A204.1 (cell line): ENCODE data around the gene FCHSD2.
"Not testable (repeated sequence)": the region's sequence is repeated elsewhere in the genome, so short reads cannot be mapped to it uniquely, and the experiment has no call there.

Experiments
- FAIRE-seq: peaks from 2 replicates; lab custom pipeline; 2012; peaks lifted over from hg19 to GRCh38; lab: Jason Lieb, UNC

The FCHSD2 gene

DNA sequence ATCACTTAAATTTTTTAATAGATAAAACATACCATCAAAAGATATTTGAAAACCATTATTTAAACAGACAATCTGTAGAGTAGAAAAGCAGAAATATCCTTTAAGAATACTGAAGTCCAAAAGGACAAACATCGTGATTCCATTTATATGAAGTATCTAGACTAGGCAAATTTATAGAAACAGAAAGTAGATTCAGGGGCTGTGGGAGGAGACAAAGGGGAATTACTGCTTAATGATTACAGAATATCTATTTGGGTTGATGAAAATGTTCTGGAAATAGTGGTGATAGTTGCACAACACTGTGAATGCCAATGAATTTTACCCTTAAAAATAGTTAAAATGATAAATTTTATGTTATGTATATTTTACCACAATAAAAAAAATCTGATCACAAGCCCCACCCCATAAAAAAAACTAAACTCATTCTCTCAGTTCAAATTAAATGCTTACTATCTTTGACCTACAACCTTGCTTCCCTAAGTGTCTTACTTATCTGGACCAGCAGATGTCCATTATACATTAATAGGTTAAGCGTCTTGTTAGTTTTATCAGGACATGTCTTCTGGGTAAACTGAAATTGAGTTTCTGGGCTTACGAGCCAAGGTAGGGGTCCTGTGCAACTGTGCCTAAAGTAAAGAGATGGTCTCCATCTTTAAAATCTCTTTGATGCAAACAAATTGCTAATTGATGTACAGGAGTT is 86.3 kb downstream of the FCHSD2 start:
- peak; percentile 85 for FAIRE-seq

DNA sequence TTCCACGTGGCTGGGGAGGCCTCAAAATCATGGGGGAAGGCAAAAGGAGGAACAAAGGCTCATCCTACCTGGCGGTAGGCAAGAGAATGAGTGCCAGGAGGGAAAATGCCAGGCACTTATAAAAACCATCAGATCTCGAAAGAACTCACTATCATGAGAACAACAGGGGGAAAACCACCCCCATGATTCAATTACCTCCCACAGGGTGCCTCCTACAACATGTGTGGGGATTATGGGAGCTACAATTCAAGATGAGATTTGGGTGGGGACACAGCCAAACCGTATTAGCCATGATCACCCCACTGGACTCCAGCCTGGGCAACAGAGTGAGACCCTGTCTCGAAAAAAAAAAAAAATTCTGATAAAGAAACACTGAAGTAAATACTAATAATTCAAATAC is 87.1 kb downstream of the FCHSD2 start:
- FAIRE-seq = no peak

DNA sequence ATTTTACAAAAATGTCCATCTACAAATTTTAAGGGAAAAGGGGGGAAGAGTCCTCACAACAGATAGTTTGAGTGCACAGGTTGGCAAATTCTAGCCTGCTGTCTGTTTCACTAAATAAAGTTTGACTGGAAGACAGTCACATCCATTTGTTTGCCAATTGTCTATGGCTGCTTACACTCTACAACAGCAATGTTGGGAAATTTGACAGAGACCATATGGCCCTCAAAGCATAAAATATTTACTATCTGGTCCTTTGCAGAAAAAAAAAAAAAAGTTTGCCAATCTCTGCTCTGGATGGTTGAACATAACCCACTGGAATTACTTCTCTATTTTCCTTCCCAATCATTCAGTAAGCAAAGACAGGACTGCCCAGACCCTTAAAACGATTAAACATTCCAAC is 88.2 kb downstream of the FCHSD2 start:
- FAIRE-seq = no peak

DNA sequence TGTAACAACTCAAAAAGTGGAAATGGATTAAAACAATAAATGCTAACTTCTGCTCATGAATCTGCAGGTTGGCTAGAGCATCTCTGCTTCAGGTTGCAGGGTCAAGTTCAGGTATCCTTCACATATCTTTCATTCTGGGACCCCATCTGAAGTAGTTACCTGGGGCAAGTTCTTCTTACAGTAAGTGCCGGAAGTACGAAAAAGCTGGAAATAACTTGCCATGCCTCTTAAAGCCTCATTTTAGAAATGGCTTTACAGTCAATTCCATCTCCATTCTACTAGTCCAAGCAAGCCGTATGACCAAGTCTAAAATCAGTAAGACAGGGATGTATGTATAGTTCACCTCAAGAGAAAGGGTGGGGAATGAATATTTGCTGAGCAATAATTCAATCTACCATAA is 93.7 kb downstream of the FCHSD2 start:
- no peak for FAIRE-seq

DNA sequence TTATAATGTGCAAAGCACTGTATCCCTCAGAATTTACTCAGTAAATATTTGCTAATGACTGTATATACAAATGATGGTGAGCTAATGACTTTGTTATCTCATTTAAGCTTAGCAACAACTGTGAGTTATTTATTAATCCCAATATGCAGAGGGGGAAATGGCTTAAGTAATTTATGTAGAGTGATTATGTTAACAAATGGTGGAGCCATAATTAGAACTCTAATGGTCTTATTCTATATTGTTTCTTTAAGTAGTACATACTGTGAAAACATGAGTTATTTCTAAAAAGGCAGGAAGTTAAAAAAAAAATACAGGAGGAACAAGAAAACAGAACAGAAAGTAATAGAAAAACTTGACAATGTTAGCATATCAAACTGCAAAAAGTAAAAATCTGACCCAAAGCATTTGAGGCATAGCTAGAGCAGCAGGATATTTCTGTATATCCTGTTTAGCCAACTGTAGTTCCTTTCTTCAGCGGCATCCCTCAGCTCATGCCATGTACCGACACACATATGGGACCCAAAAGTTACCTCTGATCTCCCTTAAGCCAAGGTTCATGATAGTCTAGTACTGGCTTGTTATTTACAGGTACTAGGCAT is 94.2 kb downstream of the FCHSD2 start:
- FAIRE-seq = no peak

DNA sequence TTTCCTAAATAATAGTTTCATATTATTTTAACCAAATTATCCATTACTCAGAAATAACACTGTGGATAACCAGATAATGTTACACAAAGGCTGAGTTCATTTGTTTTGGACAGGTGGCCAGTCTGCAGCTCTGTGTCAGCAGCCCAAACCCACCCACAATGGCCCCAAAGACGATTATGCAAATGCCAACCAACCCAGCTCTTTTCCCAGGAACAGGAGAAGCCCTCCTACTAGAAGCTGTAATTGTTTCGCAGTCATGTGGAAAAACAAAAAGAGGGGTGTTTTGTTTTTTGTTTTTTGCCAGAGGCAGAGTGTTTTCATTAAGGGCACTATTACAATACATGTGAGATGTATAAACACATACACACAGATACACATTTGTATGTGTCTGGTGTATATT is 102.1 kb downstream of the FCHSD2 start:
- FAIRE-seq = no peak

DNA sequence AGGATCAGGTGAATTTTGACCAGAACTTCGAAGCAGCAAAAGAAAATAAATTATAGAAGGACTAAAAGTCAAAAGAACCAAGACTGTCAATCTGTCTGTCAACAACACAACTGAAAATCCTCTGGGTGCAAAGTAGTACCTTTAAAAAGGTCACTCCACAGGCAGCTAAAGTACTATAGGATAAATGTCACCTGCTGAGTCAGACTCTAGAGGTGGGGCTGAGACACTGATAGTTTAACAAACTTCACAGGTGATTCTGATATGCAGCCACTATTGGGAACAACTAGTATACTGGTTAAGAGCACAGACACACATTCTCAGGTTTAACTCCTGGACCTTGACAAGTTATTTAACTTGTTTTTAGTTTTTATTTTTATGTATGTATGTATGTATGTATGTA is 107.3 kb downstream of the FCHSD2 start:
- FAIRE-seq = no peak

DNA sequence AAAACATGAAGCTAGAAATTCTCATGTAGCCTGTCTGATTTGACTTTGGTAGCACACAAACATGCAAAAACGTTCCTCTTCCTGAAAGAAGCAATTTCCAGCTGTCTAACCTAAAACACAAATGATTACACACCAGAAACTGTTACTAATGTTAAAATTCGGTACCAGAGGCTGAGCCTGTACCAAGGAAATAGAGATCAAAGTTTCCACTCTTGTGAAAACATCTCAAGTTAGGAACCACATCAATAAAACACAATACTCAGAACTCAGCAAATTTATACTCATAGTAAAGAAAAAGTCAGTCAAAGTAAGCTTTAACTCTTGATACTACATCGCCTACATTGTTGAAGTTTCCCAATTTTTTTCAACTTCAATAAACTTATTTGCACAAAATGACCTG is 107.8 kb downstream of the FCHSD2 start:
- FAIRE-seq = no peak

DNA sequence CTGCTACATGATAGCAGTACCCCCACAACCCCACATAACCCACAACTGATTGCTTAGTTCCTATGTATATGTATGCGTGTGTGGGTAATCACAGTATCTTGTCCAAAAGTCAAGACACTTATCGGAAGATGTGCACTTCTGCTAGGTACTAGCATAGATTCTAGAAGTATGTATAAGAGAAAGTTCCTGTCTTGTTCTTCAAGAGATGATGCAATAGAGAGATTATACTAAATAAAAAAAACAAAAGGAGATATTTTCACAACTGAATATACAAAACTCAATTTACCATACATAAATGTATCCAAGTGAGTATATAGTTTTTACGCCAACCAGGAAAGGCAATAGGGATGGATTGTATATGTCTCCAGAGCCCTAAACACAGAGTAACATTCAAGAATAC is 112.0 kb downstream of the FCHSD2 start:
- FAIRE-seq = no peak

DNA sequence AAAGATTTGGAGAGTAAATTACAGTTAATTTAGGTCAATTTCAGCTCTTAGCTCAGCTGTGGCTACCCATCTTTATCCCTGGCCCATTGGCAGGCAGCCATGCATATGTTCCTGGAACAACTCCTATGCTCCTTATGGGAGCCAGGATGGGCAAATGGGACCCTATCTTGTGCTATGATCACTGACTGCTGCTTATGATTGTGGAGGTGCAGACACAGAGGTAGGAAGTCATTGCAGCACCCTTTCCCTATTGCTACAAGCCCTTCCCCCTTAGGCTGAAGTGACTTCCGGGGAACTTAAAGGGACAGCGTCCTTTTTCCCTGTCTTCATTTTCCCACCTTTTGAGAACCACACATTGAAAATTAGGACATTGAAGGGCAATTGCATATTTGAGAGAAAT is 112.7 kb downstream of the FCHSD2 start:
- no peak for FAIRE-seq

DNA sequence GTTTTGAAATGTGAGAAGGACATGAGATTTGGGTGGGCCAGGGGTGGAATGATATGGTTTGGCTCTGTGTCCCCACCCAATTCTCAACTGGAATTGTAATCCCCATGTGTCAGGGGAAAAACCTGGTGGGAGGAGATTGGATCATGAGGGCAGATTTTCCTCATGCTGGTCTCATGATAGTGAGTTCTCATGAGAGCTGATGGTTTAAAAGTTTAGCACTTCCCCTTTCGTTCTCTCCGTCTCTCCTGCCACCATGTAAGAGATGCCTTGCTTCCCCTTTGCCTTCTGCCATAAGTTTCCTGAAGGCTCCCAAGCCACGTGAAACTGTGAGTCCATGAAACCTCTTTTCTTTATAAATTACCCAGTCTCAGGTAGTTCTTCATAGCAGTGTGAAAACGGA is 113.5 kb downstream of the FCHSD2 start:
- no peak for FAIRE-seq

DNA sequence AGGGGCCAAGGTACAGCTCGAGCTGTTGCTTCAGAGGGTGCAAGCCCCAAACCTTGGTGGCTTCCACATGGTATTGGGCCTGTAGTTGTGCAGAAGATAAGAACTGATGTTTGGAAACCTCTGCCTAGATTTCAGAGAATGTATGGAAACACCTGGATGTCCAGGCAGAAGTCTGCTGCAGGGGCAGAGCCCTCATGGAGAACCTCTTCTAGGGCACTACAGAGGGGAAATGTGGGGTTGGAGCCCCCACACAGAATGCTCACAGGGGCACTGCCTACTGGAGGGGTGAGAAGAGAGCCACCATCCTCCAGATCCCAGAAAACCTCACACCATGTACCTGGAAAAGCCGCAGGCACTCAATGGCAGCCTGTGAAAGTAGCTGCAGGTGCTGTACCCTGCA is 114.3 kb downstream of the FCHSD2 start:
- not testable (repeated sequence) for FAIRE-seq

DNA sequence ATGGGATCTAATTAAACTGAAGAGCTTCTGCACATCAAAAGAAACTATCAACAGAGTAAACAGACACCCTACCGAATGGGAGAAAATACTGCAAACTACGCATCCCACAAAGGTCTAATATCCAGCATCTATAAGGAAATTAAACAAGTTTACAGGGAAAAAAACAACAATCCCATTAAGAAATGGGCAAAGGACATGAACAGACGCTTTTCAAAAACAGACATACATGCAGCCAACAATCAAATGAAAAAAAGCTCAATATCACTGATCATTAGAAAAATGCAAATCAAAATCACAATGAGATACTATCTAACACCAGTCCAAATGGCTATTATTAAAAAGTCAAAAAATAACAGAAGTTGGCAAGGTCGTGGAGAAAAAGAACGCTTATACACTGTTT is 117.5 kb downstream of the FCHSD2 start:
- FAIRE-seq = no peak

DNA sequence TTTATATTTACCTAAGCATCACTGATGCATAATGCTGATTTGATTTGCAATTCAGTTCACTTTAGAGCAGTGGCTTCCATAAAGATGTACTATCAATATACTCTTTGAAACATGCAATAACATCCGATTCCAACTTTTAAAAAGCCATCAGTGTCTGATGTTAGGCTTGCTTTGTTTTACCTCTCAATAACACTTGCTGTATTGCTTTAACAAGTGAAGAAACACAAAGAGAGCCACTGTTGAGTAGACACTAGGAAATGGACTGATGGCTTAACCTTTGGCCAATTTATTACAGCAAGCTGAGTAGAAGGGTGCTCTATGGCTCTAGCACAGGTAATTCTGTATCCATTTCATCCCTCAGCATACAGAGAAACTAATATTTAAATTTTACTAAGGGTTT is 122.1 kb downstream of the FCHSD2 start:
- no peak for FAIRE-seq

DNA sequence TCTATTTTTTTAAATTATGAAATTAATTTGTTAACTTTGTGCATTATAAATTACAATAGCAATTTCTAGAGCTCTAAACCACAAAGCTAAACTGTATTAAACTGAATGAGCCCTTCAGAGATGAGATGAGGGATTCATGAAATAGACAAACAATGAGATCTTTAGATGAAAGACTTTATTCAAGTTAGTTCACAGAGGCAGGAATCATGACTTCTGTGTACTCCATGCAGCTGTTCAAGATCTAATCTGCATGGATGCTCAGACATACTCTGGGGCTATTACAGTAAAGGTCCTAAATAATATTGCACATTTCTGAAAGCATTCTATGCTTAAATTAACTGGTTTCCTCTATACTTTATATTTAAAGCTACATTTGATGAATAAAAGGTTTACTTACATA is 122.7 kb downstream of the FCHSD2 start:
- FAIRE-seq = no peak

DNA sequence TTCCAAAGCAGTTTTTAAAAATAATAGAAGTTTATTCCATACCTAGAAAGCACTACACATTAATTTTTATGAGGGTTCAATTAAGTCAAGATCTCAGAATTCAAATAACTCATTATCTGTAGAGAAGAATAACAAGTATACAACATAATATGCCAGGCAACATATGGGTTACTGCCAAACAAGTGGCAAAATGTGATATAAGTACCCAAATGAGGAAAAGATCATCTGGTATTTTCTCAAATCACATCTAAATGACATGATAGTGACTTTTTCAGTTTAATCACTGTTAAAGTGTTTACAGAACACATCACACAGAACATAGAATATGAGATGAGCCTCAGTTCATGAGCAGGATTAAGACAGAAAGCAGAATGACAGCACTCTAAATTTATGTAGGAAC is 123.3 kb downstream of the FCHSD2 start:
- FAIRE-seq = no peak

DNA sequence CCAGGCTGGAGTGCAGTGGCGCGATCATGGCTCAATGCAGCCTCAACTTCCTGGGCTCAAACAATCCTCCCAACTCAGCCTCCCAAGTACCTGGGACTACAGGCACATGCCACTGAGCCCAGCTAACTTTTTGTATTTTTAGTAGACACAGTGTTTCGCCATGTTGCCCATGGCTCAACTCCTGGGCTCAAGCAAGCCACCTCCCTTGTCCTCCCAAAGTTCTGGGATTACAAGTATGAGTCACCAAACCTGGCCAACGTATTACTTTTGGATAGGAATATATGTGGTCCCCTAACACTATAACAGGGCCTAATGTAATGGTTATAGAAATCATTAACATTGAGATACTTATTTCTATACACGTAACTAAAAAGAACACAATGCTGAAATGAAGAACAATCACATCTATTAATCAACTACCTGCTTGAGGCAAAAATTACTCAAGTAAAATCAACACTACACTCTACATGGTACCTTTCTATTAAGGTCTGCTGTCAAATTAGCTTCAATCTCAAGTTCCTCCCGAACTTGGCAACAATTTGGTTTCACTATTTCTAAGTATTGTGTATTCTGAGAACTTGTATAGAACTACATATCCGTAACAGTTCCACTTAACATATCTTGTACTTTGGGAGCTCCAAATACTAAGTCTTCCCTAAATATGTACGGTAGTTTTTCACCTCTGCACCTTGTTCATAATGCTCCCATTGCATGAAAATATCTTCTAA is 124.9 kb downstream of the FCHSD2 start:
- FAIRE-seq = no peak

DNA sequence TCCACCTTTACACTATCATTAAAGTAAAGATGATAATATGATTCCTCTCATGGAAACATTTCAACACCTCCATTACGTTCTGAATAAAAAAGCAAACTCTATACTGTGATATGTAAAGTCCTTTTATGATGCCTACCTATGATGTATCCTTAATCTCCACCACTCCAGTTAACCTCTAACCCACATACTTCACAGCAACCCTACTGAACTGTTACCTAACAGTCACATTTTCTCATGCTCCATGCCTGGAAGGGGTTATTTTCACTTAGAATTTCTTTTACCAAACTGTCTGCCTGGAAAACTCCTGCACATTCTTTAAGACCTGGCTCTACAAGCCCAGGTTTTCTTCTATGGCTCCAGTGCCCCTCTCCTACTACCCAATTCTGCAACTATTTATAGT is 129.1 kb downstream of the FCHSD2 start:
- no peak for FAIRE-seq

DNA sequence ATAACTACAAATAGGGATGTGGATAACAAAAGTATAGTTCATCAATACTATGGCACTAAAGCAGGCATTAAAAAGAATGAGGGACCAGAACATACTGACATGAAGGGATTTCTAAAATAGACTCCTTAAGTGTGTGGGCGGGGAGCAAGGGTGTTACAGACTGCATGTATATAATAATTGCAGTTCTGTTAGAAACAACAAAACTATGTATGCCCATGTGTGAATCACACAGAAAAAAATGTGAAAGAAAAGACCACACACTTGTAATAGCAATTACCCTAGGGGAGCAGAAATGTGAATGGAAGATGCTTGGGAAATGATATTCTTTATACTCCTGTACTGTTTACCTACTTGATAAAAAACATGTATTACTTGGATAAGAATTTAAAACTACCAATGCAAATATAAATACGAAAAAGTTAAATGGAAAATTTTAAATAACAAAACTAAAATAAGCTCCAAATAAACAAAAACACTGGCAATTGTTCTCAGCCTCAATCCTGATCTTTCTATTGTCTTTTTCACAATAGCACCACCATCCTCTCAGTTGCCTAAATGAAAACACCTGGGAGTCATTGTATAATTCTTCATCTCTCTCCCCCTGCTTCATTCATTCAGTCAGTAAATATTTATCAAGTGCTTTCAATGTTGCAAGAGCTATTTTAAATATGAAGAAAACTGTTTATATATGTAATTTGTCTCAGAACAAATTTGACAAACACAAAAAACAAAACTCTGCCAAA is 129.8 kb downstream of the FCHSD2 start:
- no peak for FAIRE-seq

DNA sequence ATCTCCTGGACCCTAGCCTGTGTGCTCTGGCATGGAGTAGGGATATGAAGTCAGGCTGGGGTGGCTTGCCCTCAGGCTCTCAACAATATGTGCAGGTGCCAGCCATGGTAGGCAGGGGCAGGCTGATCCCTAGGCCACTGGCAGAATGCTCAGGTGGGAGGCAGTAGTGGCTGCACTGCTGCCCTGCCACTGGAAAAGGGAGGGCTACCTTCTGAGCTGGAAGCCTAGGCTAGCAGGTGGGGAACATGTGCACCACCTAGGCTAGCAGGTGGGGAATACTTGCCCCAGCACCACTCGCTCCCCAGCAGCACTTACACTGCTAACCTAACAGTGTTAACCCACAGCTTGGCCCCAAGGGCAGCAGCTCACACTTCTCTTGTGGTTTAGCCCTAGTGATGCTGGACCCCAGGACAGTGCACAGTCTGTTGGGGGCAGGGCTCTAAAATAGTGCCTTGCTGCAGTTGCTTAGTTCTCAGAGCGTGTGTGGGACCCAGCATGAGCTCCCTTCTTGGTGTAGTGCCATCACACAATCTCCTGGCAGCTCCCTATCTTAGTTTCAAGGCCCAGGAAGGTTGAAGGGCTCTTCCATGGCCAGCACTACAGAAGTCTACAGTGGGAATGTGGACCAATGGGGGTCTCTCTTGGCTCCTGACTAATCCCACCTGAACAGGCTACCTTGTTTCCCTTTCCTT is 130.8 kb downstream of the FCHSD2 start:
- FAIRE-seq = no peak

DNA sequence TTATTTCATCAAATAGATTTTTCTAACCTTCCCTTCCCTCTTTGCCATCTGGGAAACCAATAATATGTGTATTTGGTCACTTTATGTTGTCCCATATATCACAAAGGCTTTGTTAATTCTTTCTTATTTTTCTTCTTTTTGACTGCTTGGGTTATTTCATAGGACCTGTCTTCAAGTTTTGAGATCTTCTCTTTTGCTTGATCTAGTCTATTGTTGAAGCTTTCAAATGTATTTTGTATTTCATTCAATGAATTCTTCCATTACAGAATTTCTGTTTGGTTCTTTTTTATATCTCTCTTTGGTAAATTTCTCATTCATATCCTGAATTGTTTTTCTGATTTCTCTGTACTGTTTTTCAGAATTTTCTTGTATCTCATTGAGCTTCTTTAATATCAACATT is 132.1 kb downstream of the FCHSD2 start:
- FAIRE-seq = no peak

DNA sequence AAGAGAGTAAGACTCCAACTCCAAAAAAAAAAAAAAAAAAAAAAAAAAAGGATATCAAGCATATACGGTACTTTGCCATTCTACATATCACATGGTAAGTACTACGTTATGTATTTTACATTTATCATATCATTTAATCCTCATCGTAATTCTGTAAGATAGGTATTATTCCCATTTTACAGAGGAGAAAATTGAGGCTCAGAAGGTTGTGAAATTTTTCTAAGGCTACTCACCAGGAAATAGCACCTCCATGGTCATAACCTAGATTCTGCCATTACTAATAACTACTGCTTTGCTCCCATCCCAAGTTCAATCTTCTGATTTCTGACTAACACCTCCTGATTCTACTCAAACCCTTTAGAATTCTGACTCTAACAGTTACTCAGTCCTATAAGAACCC is 138.0 kb downstream of the FCHSD2 start:
- FAIRE-seq = no peak

DNA sequence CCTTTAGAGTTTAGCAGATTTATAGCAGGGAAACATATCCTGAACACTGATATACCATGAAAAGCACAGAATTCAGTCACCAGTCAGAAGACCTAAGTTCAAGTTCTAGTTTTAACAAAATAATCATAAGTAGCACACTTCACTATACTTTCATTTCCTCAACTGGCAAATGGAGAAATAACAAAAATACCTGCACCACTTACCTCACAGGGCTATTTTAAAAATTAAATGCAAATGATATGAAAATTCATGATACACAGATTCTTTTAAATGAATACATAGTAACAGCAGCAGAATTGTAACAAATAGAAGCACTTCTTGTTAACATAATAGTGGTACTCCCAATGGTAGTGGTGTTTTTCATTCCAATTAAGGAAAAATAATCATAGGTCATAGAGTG is 139.0 kb downstream of the FCHSD2 start:
- FAIRE-seq = no peak
